Fibroblast of lung (primary cell): ENCODE results near the gene NUDT7.

Source experiments
- CTCF ChIP-seq, 2 donors: IDR thresholded peaks in 1 of 2; conservative IDR thresholded peaks in 1 of 2; 1 replicate in 1 of 2; 2 replicates in 1 of 2; pipeline ENCODE4 v1.5.1; 2011 to 2012; ENCODE audit warnings: low read length in 2 of 2, control low read depth in 1 of 2, inconsistent platforms in 1 of 2, low read depth in 1 of 2, mild to moderate bottlenecking in 1 of 2
- EZH2 ChIP-seq: IDR thresholded peaks from 2 replicates; pipeline ENCODE4 v1.5.1; 2012; ENCODE audit warnings: low read length, control low read depth, mild to moderate bottlenecking; ENCODE audit errors: missing control alignments

GRCh38 chr16:77777745-77778144 is 55.4 kb downstream of the NUDT7 start:
- TF ChIP-seq CTCF (conservative IDR thresholded peaks at IDR 0.05 in 1 of 2, IDR thresholded peaks at IDR 0.05 in 1 of 2; ENCODE audit: low read depth in 1 of 2, low read length in 2 of 2) (no peak), EZH2 (no peak)
